ENCODE results near the gene TMEM109.
"Not testable (repeated sequence)": the region's sequence is repeated elsewhere in the genome, so short reads cannot be mapped to it uniquely, and the experiment has no call there.

TMEM109 gene

GRCh38 chr11:60878245-60879101 lies 35.5 kb upstream of the TMEM109 start:
- DNase-seq (ENCODE audit: low spot score) = no peak

GRCh38 chr11:60879104-60879503 lies 34.9 kb upstream of the TMEM109 start:
- no peak for DNase-seq (ENCODE audit: low spot score)

- no peak for DNase-seq (ENCODE audit: low spot score)
These were observed 33.9 kb upstream of the TMEM109 start for GRCh38 chr11:60879971-60880588.

DNA sequence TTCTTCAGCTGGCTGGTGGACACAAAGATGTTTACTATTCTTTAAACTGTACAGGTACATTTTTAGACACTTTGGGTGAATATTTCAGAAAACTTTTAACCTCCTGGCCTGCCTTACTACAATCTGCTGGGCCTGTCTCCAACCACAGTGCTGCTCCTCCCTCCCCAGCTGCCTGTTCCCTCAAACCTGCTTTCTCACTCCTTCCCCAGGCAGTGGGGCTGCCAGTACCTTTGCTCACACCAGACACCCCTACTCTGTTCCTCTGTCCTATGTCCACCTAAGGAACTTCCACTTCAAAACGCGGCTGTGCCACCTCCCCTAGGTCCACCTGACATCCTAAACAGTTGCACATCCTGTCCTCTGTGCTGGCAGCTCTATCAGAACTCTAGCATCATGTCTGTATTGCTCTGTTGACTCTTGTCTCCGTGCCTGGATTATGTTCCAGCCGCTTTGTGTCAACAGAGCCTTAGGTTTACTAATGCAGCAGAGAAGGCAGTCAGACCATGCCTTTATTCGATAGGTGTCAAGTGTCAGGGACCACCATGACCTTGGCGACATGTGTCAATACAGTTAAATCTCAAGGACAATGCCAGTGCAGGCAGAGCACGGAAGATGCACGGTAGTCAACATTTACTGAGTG lies 33.2 kb upstream of the TMEM109 start:
- no peak for DNase-seq (ENCODE audit: low spot score)

DNA sequence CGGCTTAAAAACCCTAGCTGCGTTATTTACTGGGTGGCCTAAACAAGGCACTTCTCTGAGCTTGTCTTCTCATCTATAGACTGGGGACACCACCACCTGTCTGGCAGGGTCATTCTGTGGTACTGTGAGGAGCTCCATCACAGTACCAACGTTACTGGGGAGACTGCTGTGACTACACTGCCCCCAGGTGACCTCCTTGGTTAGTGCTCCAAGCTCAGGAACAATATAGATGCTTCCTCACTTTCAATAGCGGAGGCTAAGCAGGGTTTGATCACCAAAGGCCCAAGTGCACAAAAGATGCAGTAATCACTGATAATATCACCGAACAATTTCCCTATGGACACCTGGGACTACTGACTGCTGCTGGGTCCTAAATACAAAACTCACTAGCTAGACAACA lies 26.4 kb upstream of the TMEM109 start:
- no peak for DNase-seq (ENCODE audit: low spot score)

GRCh38 chr11:60889869-60890311 lies 24.1 kb upstream of the TMEM109 start:
- no peak for DNase-seq (ENCODE audit: low spot score)

- no peak for DNase-seq (ENCODE audit: low spot score)
These were observed 23.3 kb upstream of the TMEM109 start for GRCh38 chr11:60890696-60891095.

DNA sequence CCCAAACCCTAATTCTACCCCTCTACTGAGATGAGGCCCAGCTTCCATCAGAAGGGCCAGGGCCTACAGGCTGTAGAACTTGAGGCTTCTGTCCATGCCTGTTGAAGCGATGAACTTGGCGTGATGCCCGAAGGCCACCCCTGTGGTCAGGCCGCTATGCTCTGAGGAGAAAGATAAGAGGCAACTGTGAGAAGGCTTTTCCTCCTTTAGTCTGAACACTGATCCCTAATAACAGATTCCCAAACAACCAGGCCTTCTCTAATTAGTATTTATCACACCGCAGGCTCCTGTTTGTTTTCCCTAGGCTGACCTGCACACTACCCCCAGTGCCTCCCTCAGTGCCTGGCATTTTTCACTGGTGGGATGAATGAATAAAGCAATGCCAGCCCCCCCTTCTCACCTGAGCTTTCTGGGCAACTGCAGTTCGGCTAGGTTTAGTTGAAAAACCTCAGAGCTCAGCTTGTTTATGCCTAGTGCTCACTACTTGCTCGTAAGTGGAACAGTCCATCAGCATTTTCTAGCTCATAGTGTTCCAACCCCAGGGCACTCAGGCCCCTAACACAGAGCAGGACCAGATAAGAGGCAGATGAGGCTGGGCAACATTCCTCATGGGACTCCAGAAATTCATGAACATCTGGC lies 22.7 kb upstream of the TMEM109 start:
- DNase-seq (ENCODE audit: low spot score) = no peak

DNA sequence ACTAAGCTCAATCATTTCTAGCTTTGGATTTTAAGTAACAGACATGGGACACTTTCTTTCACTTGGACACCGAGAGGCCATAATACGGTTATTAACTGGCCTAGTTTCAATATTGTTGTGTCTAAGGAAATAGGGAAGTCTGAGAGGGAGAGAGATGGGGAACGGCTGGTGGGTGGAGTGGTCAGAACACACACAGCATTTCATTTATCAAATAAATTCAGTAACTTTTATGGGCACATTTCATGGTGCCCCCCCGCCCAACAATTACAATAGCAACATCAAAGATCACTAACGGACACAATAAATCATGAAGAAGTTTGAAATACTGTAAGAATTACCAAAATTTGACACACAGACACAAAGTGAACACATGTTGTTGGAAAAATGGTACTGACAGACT lies 18.3 kb upstream of the TMEM109 start:
- no peak for DNase-seq (ENCODE audit: low spot score)

DNA sequence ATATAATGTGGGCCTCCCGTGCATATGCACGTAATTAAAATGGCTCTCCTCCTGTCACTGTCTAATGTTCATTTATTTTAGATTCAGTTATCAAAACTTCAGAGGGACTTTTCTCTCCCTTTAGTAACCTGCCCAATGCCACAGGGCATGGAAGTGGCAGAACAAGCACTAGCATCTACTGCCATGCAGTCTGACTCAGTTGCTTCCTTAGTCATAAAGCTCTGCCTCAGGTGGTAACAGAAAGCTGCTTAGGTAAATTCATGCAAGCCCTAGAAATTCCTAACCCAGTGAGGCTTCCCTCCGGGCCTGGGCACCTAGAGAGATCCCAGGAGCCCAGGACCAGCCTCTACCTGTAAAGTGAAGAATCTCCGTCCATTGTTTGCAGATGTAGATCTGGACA lies 16.5 kb upstream of the TMEM109 start:
- DNase-seq (ENCODE audit: low spot score) = no peak

GRCh38 chr11:60899046-60899936 lies 14.7 kb upstream of the TMEM109 start:
- DNase-seq (ENCODE audit: low spot score) = peak; percentile 61

DNA sequence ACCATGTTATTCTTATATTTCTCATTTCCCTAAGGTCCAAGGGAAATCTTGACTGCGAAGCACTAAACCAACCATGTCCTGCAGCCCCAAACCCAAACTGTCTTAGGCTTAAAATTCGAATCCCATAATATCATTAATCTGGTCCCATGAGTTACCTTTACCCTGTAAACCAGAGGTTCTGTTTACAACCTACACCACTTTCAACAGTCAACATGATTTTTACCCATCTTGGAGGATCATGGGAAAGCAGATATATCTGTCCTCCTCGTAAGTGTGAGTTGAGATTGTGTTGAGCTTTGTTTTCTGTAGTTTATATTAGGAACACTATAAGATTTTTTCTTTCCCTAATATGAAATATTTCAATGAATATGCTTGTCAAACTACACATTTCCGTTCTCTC lies 14.0 kb upstream of the TMEM109 start:
- DNase-seq (ENCODE audit: low spot score) = no peak

DNA sequence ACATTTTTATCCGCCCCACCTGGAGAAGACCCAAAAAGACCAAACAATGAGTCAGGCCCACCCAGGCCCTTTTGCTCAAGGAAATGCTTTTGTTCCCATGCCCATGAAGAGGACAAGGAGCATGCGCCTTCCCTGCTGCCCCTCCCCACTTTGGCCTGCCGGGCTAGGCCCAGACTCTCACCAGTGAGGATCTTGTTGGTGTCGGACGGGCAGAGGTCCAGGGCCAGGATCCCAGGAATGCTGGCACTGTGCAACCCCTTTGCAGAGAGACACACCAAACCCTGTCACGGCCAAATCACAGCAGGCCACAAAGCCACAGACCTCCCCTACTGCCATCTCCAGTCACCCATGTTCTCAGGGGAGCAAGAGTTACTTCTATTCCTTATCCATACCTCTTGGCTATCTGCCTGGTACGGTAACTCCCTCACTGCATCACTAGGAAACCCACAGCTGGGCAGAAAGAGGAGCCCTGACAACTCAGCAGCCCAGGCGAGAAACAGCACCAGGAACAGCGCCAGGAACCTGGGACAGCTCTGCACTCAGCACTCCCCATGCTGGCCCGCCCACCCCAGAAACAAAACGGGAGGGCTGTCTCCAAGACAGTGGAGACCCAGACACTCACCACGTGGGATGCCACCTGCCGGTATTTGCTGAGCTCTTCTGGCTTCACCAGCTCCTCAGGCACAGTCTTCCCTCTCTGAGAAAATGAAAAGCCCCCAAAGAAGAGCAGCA lies 13.1 kb upstream of the TMEM109 start:
- DNase-seq (ENCODE audit: low spot score) = no peak

- no peak for DNase-seq (ENCODE audit: low spot score)
These were observed 11.3 kb upstream of the TMEM109 start for GRCh38 chr11:60902625-60903024.

DNA sequence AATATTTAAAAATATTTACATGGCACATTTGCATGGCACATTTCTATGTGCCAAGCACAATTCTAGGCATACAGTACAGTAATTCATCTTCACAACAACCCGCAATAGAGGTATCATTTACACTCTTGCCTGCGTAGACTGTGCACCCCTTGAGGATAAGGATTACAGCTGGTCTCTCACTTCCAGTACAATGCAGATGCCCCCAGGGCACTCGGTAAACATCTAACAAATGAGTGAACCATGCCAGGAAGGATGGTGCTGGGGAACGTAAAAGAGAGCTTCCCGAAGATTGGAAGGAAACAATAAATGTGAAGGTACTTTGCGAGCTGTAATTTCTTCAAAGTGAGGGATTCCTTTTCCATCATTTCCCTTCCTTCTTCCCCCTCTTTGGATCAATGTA lies 8.9 kb upstream of the TMEM109 start:
- DNase-seq (ENCODE audit: low spot score) = no peak

GRCh38 chr11:60905551-60906113 lies 8.3 kb upstream of the TMEM109 start:
- no peak for DNase-seq (ENCODE audit: low spot score)

GRCh38 chr11:60906132-60906972 lies 7.6 kb upstream of the TMEM109 start, which contains the start of gene PRPF19:
Gene PRPF19, minus strand, starts transcription at chr11:60906585. Its CDS starts 203 bp downstream, at chr11:60906382.
- peak; percentile 99 for DNase-seq (ENCODE audit: low spot score)

GRCh38 chr11:60908803-60909202 lies 5.2 kb upstream of the TMEM109 start:
- DNase-seq (ENCODE audit: low spot score) = no peak

DNA sequence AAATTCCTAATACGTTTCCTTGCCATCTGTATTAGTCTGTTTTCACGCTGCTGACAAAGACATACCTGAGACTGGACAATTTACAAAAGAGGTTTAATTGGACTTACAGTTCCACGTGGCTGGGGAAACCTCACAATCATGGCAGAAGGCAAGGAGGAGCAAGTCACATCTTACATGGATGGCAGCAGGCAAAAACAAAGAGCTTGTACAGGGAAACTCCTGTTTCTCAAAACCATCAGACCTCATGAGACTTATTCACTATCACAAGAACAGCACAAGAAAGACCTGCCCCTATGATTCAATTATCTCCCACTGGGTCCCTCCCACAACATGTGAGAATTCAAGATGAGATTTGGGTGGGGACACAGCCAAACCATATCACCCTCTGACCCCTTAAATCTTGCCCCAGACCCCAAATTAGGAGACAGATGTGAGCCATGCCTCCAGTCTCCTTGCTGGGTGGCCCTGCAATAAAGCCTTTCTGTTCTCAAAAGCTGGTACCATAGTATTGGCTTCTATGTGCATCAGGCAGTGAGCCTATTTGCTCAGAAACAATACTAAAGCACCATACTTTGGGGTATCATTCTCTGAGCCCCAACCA lies 4.2 kb upstream of the TMEM109 start:
- not testable (repeated sequence) for DNase-seq (ENCODE audit: low spot score)

Data from COLO829 (cell line).